Ramos (cell line): ENCODE data around the gene CD300LD.
"Not testable (repeated sequence)": the region's sequence is repeated elsewhere in the genome, so short reads cannot be mapped to it uniquely, and the experiment has no call there.

Source experiments
- in situ Hi-C: fragments of 300-500 bp; cut with MboI; formaldehyde crosslinking; loops from one replicate; pipeline ENCODE4 v1.14.3; 2022; ENCODE audit warnings: low sequenced_read_pairs; ENCODE audit not compliant: unreplicated experiment

Gene CD300LD

GRCh38 chr17:74592087-74592990, at the start of gene CD300LD:
Gene CD300LD (minus strand): TSS chr17:74592283. CDS start chr17:74592202, 81 bp downstream.
- in situ Hi-C loops: no loop called here

- in situ Hi-C loops: no loop called here
These were observed 49.3 kb upstream of the CD300LD start for GRCh38 chr17:74641224-74641957.

- in situ Hi-C loops: no loop called here
These were observed 47.6 kb upstream of the CD300LD start for GRCh38 chr17:74639704-74640151.

- in situ Hi-C loops: no loop called here
These were observed 45.8 kb upstream of the CD300LD start for GRCh38 chr17:74637926-74638325.

- in situ Hi-C loops: no loop called here
These were observed 45.2 kb upstream of the CD300LD start for GRCh38 chr17:74637265-74637664.

- in situ Hi-C loops: not testable (repeated sequence)
These were observed 44.5 kb upstream of the CD300LD start for GRCh38 chr17:74636541-74637085.

GRCh38 chr17:74635418-74635817, 43.3 kb upstream of the CD300LD start:
- in situ Hi-C loops: no loop called here

- in situ Hi-C loops: no loop called here
These were observed 41.2 kb upstream of the CD300LD start for GRCh38 chr17:74633326-74633725.

- in situ Hi-C loops: no loop called here
These were observed 40.5 kb upstream of the CD300LD start for GRCh38 chr17:74632617-74633016.

GRCh38 chr17:74631468-74632450, 39.7 kb upstream of the CD300LD start:
- in situ Hi-C loops: no loop called here

GRCh38 chr17:74630251-74630650, 38.2 kb upstream of the CD300LD start:
- in situ Hi-C loops: not testable (repeated sequence)

- in situ Hi-C loops: no loop called here
These were observed 33.6 kb upstream of the CD300LD start for GRCh38 chr17:74625661-74626060.

GRCh38 chr17:74624131-74624530, 32.0 kb upstream of the CD300LD start:
- in situ Hi-C loops: no loop called here

- in situ Hi-C loops: no loop called here
These were observed 31.6 kb upstream of the CD300LD start, which contains the start of gene CD300E for GRCh38 chr17:74623693-74624093. Gene CD300E (minus strand): TSS chr17:74623738. CDS start chr17:74623621, 117 bp downstream.

- in situ Hi-C loops: no loop called here
These were observed 27.1 kb upstream of the CD300LD start for GRCh38 chr17:74619077-74619673.

GRCh38 chr17:74618451-74618850, 26.4 kb upstream of the CD300LD start:
- in situ Hi-C loops: no loop called here

- in situ Hi-C loops: no loop called here
These were observed 24.6 kb upstream of the CD300LD start for GRCh38 chr17:74616696-74617095.

- in situ Hi-C loops: no loop called here
These were observed 20.0 kb upstream of the CD300LD start for GRCh38 chr17:74612046-74612445.

GRCh38 chr17:74610108-74610507, 18.0 kb upstream of the CD300LD start:
- in situ Hi-C loops: no loop called here
